CD4-positive, alpha-beta T cell treated with Interleukin-12 subunit alpha and Interleukin-12 subunit beta, for 1 hour (primary cell): ENCODE data around the gene SLC6A5.
A peak's percentile ranks its signal among the peaks of the same experiment; 100 is the strongest.

Source experiments
- DNase-seq: peaks from one replicate; pipeline ENCODE4 v3.0.0-alpha.2; 2020

Gene SLC6A5

DNA sequence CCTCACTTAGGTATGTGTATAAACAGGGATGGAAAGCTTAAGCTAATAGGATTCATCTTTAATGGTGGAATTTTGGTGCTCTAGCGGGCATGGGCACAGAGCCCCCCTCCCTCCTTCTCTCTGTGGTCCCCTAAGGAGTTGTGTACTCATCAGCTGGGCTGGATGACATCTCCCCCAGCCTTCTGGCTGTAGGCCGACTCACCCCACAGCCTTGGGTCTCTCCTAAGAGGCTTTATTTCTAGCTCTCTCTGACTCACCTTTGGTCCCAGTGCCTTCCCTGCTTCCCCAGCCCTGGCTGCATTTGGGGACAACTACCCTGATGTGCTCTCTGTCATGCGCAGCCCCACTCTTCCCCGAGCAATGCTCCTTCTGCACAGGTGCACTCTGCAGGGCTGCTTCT is 26.9 kb downstream of the SLC6A5 start:
- no peak for DNase-seq

DNA sequence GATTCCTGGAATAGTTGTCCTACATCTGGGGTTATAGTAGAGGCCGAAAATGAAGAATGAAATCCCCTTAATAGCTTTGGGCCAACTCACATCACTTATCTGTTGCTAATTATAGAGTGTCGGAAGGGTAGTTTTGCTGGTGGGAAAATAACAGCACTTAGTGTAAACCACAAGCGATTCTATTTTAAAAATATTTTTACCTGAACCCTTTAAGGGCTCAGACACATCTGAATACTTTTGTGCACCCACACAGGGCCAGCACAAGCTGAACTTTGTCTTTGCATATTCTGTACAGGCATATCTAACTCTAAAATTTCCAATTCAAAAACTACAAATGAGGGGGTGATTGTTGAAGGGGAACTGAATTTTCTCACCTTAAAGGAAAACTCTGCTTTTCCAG is 27.6 kb downstream of the SLC6A5 start:
- no peak for DNase-seq

- DNase-seq = no peak
These were observed 28.3 kb downstream of the SLC6A5 start for GRCh38 chr11:20627701-20628100.

GRCh38 chr11:20631519-20632168 is 32.2 kb downstream of the SLC6A5 start:
- DNase-seq = no peak

DNA sequence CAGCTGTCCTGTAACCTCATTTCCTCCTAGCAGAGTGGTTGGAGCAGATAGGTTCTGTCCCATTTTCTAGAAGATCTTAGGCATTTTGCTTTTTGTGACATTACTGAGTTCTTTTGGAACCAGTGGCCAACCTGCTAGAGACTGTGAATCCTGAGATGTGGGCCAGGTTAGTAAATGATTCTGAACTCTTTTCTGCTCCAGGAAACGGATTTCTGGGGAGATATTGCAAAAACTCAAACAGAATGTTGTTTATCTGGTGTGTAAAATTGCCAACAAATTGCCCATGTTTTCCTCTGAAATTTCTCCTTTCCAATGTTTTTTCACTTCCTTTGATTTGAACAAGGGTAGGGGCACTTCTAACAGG is 32.7 kb downstream of the SLC6A5 start:
- no peak for DNase-seq

DNA sequence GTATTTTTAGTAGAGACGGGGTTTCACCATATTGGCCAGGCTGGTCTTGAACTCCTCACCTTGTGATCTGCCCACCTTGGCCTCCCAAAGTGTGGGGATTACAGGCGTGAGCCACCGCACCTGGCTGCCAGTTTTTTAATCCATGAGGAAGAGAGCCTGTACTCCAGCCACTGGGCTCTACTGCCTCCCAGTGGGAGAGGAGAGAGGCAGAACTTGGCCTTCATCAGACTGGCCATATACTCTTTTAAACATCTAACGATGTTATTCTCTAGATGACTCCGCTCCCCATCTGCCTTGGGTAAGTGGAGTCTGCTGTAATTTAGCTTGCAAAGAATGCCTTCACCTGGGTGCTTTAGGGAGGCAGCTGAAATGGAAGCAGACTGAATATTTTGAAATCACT is 34.6 kb downstream of the SLC6A5 start:
- no peak for DNase-seq

DNA sequence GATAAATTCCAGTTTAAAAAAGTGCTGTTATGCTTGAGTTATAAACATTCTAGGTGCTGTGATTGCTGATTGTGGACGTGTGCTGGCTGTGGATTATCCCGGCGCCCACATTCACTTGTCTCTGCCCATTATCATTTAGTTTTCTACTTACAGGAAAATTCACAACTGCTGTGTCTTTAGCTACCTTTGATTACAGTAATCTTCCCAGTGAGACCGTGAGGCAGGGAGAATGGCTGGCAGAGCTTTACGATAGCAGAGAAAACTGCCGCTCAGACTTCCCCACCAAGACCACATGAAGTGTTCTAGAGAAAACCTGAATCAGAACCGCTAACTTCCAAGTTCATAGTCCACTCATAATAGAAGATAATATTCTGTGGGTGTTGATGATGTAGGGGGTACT is 35.4 kb downstream of the SLC6A5 start:
- no peak for DNase-seq

GRCh38 chr11:20638074-20638473 is 38.7 kb downstream of the SLC6A5 start:
- DNase-seq = no peak

- DNase-seq = no peak
These were observed 40.3 kb downstream of the SLC6A5 start for GRCh38 chr11:20639688-20640087.

- DNase-seq = no peak
These were observed 41.0 kb downstream of the SLC6A5 start for GRCh38 chr11:20640401-20640800.

- DNase-seq = no peak
These were observed 45.0 kb downstream of the SLC6A5 start for GRCh38 chr11:20644360-20644759.

DNA sequence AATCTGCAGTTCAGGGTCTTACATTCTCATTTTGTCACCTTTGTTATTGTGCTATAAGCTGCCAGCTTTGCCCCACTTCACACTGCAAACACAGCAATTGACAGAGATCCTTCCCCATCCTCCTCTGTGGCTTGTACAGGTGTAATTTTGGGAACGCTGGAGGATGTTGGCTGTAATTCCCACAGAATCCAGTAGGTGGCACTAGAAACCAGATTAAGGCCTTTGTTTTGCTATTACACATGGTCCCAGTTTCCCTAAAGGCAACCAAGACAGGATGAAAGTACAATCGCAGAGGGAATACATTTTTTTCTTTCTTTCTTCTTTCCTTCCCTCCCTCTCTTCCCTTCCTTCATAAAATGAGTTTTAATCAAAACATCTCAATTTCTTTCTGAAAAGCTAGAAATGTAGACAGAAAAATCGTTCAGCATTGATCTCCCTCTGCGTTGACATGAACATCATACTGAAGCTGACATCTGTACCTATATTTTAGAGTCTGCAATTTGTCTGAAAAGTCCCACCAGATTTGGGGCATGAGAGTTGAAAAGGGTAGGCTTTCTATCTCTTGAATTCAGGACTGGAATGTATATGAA is 48.7 kb downstream of the SLC6A5 start:
- peak; percentile 41 for DNase-seq

DNA sequence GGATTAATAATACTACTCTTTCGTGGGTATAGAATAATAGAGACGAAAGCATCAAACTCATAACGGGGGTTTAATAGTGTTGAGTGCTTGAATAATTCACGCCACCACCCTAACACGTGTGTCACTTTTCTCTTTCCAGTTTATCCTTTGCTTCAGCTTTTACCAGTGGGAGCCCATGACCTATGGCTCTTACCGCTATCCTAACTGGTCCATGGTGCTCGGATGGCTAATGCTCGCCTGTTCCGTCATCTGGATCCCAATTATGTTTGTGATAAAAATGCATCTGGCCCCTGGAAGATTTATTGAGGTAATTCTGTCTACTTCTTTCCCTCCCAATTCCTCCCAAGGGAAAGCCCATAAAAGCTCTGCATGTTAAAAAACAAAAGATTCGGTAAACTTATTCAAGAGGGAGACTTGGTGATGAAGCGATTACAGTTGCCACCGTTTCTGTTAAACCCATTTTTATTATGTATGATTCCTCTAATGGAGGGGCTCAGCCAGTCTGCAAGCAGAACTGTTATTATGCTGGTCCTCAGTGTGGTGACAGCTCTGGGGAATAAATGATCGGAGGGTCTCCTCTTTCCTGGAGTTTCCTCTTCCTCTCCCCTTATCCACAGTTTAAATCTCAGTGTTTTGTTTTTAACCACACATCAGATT is 52.9 kb downstream of the SLC6A5 start:
- no peak for DNase-seq

DNA sequence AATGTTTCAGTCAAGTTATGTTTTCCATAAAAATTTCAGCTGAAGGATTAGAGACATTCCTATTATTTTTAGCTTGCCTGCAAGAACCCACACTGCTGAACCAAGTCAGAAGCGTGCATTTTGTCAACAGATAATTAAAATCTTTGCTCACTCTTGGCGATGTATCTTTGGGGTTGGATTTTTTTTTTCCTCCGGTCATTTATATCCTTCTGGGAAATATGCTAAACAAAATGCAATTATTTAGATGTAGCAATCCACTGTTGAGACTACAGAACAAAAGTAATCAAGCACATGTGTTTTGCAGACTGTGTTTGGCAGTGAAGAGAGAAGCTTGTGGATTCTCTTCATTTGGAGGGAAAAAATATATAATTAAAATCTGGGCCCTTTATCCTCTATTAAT is 54.6 kb downstream of the SLC6A5 start:
- DNase-seq = no peak

- DNase-seq = no peak
These were observed 57.5 kb downstream of the SLC6A5 start for GRCh38 chr11:20656901-20657300.

DNA sequence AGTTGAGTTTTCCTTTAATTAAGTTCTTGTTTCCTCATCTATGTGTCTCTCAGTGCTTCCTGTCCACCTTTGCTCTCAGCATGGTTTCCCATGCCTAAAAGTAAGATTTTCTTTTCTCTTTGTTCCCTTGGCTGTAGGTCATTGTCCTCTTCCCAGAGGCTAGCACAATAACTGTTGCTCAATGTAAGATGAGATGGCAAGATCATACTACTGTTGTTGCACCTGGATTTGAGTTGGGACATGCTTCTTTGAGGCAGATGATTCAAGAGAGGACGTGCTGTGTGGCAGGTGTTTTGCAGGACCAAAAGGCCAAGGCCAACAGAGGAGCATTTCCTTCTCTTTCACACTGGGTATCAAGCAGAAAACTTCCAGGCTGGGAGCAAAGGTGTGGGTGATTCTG is 58.7 kb downstream of the SLC6A5 start:
- no peak for DNase-seq

DNA sequence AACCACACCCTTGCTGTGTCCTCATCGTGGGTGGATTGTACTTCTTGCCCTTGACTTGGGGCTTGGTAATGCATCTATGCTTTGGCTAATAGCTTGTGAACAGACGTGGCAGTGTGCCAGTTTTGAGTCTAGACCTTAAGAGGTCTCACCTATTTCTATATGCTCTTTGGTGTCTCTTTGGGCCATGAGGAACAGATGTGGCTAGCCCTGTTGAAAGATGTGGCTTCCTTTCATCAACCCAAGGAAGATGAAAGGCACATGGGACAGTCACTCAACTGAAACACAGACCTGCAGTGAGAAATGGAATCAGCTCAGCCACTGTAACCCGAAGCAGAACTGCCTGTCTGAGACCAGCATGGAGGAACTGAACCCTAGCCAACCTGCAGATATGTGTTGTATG is 62.0 kb downstream of the SLC6A5 start:
- no peak for DNase-seq

DNA sequence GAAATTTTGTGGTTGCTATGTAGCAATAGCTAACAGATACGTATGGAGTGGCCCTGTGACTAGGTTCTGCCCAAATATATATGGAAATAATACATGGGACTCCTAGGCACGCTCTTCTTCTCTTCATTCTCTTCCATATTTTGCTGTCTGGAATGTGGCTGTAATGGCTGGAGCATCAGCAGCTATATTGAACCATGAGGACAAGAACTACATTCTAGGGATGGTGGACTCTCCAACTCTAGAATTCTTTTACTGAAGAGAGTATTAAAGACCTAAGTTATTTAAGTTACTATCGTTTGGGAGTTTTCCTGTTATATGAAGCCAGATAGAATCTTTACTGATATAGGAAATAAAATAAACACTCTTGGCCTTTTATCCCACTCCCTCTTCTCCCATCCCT is 62.4 kb downstream of the SLC6A5 start:
- no peak for DNase-seq

- DNase-seq = no peak
These were observed 68.9 kb downstream of the SLC6A5 start for GRCh38 chr11:20668131-20668809.

DNA sequence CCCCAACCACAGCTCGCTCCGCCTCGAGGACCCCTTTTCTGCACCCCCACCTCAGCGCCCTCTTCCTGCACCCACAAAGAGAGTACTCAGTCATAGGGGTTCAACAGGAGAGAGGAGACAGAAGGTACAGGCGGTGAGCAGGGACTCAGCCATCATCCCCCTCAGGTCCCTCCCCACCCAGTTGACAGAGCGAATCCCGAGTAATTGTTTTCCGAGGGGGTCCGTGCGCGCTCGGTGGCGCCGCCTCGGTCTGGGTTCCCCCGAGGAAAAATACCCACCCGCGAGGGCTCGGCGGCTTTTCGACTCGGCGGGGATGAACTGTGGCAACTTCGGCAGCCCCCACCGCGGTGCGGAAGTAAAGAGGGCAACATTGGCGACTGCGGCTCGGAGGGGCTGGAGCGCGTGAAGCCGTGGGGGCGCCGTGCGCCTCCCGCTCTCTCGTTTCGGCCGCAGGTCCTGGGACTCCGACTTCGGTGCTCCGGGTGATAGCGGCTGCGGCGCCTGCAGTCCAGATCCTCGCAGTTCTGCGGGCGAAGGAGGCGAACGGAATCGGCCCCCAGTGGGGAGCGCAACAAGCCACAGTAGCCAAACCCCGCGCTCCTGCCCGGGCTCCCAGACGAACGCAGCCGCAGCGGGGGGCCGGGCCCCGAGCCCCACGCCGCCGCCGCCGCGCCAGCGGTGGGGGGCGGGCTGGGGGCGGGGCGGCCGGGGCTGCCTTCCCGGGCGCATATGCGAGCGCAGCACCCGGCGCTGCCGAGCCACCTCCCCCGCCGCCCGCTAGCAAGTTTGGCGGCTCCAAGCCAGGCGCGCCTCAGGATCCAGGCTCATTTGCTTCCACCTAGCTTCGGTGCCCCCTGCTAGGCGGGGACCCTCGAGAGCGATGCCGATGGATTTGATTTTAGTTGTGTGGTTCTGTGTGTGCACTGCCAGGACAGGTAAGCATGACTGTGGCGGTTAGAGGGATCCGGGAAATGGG is 69.7 kb downstream of the SLC6A5 start, which contains the start of gene NELL1:
NELL1 (plus strand) TSS at position 743 of the 976 bp plus-strand sequence.
- no peak for DNase-seq

DNA sequence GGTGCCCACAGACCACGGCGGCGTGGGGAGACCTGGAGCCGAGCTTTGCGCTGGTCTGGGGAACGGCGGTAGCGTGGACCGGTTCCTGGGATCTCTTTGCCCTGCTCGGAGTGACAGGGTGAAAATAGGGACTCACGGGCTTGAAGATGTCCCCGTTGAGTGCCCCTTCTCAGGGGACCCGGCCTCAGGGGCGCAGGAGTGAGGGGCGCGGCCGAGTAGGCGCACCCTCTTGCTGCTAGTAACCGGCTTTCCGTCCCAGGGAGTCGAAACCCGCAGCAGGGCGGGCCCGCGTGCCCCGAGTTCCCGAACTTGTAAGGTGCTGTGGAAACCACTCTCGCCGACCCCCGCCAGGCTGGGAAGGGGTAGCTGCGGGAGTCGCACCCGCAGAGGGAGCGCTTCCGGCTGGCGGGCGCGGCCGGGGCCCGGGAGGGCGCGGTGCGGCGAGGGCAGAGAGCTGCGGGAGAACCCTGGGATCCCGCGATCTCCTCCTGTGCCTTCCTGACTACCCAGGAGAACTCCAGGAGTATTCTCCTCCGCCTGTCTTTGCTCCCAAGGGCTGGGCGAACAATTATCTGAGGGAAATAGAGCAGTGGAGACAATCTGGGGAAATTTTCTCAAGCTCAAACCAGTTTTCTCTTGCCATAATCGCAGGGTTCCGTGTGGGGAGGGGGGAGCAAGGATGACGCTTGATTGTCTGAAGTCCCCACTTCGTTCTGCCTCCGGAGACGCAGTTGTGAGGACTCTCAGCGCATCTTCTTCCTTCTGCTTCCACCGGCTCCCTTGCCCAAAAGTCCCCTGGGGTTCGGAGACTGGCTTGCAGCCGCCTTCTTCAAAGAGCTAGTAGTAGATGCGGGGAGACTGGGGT is 70.6 kb downstream of the SLC6A5 start:
- DNase-seq = no peak

DNA sequence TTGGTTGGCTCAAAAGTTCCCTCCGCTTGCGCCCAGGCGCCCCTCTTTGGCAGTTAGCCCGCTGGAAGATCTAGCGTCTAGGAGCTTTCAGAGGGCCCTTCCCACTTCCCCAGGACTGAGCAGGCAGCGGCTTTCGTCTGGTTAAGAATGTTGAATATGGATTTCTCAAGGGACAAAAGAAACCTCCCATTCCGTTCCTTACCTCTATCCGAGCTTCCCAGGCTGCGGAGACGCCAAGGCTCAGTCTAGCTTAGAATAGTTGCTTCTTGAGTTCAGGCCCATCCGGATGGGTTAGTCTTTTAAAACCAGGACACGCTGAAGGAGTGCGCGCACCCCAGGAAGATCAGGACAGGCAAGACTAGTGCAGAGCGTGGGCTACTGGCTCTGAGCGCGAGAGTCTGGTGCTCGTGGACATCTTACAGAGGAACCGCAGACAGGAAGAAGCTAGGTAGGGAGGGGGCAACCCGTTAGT is 71.6 kb downstream of the SLC6A5 start:
- no peak for DNase-seq
